Mesenchymal stem cell (in vitro differentiated cells and primary cell): ENCODE measurements around the gene FXYD5. TPM values are rescaled to one million over a fixed set of nuclear protein-coding genes. Genes with fewer than 3 reads are reported as not detected.

Source experiments
- DNase-seq: peaks from one replicate; pipeline ENCODE4 v3.0.0-alpha.2; 2013
- H2AFZ ChIP-seq: one replicate; pipeline ENCODE4 v1.6.1; 2013; ENCODE audit warnings: low read depth, mild to moderate bottlenecking, control low read depth, inconsistent platforms, low read length, moderate library complexity
- H2AK5ac ChIP-seq: 2 replicates; pipeline ENCODE4 v1.6.1; 2013; ENCODE audit warnings: low read length, moderate library complexity, mild to moderate bottlenecking, inconsistent platforms; ENCODE audit not compliant: severe bottlenecking
- H2BK120ac ChIP-seq: one replicate; pipeline ENCODE4 v1.6.1; 2013; ENCODE audit warnings: low read depth, mild to moderate bottlenecking, inconsistent platforms, low read length, moderate library complexity
- H2BK12ac ChIP-seq, 2 experiments: one replicate each; pipeline ENCODE4 v1.6.1; 2013; ENCODE audit warnings: inconsistent platforms in 2 of 2, low read length in 2 of 2, mild to moderate bottlenecking in 2 of 2, moderate library complexity in 2 of 2, control low read depth in 1 of 2
- H2BK15ac ChIP-seq: one replicate; pipeline ENCODE4 v1.6.1; 2013; ENCODE audit warnings: mild to moderate bottlenecking, low read depth, inconsistent platforms; ENCODE audit not compliant: poor library complexity, severe bottlenecking
- H2BK5ac ChIP-seq: 2 replicates; pipeline ENCODE4 v1.6.1; 2013; ENCODE audit warnings: low read depth, mild to moderate bottlenecking, low read length, control low read depth, inconsistent platforms; ENCODE audit not compliant: poor library complexity, severe bottlenecking
- H3K14ac ChIP-seq, 2 experiments: one replicate each; pipeline ENCODE4 v1.6.1; 2013; ENCODE audit warnings: inconsistent platforms in 2 of 2, low read length in 2 of 2, control low read depth in 1 of 2, mild to moderate bottlenecking in 1 of 2, moderate library complexity in 1 of 2
- H3K18ac ChIP-seq, 2 experiments: one replicate each; pipeline ENCODE4 v1.6.1; 2013; ENCODE audit warnings: inconsistent platforms in 2 of 2, low read length in 2 of 2, control low read depth in 1 of 2, low read depth in 1 of 2, mild to moderate bottlenecking in 1 of 2
- H3K23ac ChIP-seq, 2 experiments: one replicate each; pipeline ENCODE4 v1.6.1; 2013; ENCODE audit warnings: inconsistent platforms in 2 of 2, low read length in 2 of 2, mild to moderate bottlenecking in 2 of 2, moderate library complexity in 2 of 2, control low read depth in 1 of 2
- H3K27ac ChIP-seq: 2 replicates; pipeline ENCODE4 v1.5.1; 2013; ENCODE audit warnings: mild to moderate bottlenecking, moderate library complexity, low read length, control low read depth, inconsistent platforms; ENCODE audit not compliant: poor library complexity, severe bottlenecking
- H3K27me3 ChIP-seq, 2 experiments: 2 replicates each; pipeline versions ENCODE4 v1.6.1 to v1.7.0; 2013; ENCODE audit warnings: low read length in 2 of 2, mild to moderate bottlenecking in 2 of 2, moderate library complexity in 2 of 2, control low read depth in 1 of 2, inconsistent platforms in 1 of 2; ENCODE audit not compliant: control insufficient read depth in 1 of 2, insufficient read depth in 1 of 2
- H3K36me3 ChIP-seq, 2 experiments: 2 replicates each; pipeline versions ENCODE4 v1.6.1 to v1.7.0; 2013; ENCODE audit warnings: low read length in 2 of 2, control low read depth in 1 of 2, inconsistent platforms in 1 of 2, low read depth in 1 of 2, mild to moderate bottlenecking in 1 of 2; ENCODE audit not compliant: insufficient read depth in 2 of 2, control insufficient read depth in 1 of 2
- H3K4ac ChIP-seq, 2 experiments: one replicate each; pipeline ENCODE4 v1.6.1; 2013; ENCODE audit warnings: inconsistent platforms in 2 of 2, low read length in 2 of 2, mild to moderate bottlenecking in 2 of 2, moderate library complexity in 2 of 2, control low read depth in 1 of 2, low read depth in 1 of 2
- H3K4me1 ChIP-seq: 2 replicates; pipeline ENCODE4 v1.6.1; 2013; ENCODE audit warnings: low read depth, low read length, control low read depth; ENCODE audit not compliant: control insufficient read depth, insufficient read depth
- H3K4me2 ChIP-seq: 2 replicates; pipeline ENCODE4 v1.6.1; 2013; ENCODE audit warnings: low read length, mild to moderate bottlenecking, inconsistent platforms; ENCODE audit not compliant: poor library complexity, severe bottlenecking
- H3K4me3 ChIP-seq, 2 experiments: 2 replicates each; pipeline versions ENCODE4 v1.5.1 to v1.7.0; 2013; ENCODE audit warnings: low read length in 2 of 2, mild to moderate bottlenecking in 2 of 2, control low read depth in 1 of 2, low read depth in 1 of 2; ENCODE audit not compliant: insufficient read depth in 1 of 2
- H3K79me1 ChIP-seq: replicated peaks from 2 replicates; pipeline ENCODE4 v1.6.1; 2013; ENCODE audit warnings: mild to moderate bottlenecking, control low read depth, low read length, inconsistent platforms; ENCODE audit not compliant: poor library complexity, severe bottlenecking
- H3K9ac ChIP-seq: 2 replicates; pipeline ENCODE4 v1.7.0; 2013; ENCODE audit warnings: mild to moderate bottlenecking, low read length, moderate library complexity
- H3K9me3 ChIP-seq: 2 replicates; pipeline ENCODE4 v1.7.0; 2013; ENCODE audit warnings: mild to moderate bottlenecking, low read length; ENCODE audit not compliant: control insufficient read depth
- H4K8ac ChIP-seq: one replicate; pipeline ENCODE4 v1.6.1; 2013; ENCODE audit warnings: inconsistent platforms, mild to moderate bottlenecking, low read length, moderate library complexity
- H4K91ac ChIP-seq: one replicate; pipeline ENCODE4 v1.6.1; 2013; ENCODE audit warnings: mild to moderate bottlenecking, low read length, inconsistent platforms
- WGBS: methylation state at CpG from one replicate; pipeline ENCODE4 v1.1.7; 2013; ENCODE audit warnings: mixed read lengths; 5-methylcytosine and 5-hydroxymethylcytosine counted together
- small RNA-seq: library from polyadenylated mRNA; stranded (forward); fragments of <200 nt; extraction: miRNeasy Mini kit (QIAGEN cat#:217004); gene quantifications from one replicate; pipeline ENCODE3, GENCODE V24; 2013; ENCODE audit warnings: low read depth

Gene FXYD5

DNA sequence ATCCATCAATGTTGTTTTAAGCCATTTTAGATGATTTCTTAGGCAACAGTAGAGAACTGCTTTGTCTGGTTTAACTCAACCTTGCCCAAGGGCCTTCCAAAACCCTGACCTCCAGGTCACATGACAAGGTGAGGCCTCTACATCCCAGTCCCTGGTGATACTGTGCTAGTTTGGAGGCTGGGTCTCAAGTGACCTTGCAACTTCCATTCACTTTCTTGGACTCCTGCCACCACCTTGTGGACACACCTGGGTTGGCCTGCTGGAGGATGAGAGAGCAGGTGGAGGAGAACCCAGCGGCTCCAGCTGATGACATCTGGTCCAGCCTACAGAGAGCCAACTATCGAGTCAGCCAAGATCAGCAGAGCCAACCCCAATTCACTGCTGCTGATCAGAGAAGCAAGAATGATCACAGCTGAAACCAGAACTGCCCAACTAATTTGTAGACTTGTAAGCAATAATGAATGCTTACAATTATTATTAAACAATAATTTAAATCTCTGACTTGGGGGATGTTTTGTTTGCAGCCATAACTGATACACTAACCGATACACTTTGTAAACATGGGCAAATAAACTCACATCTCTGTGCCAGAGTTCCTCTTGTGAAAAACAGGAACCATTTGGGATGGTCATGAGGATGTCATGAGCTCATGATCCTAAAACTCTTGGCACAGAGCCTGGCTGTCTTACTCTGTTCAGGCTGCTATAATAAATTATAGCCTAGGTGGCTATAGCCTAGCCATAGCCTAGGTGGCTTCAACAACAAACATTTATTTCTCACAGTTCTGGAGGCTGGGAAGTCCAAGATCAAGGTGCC is 62.5 kb downstream of the FXYD5 start:
- H3K9ac ChIP-seq = no peak overlapping the region
- no peaks in the 10 kb centered on the region for H3K79me1 ChIP-seq
- no peak overlapping the region for H2AK5ac ChIP-seq

GRCh38 chr19:35217649-35217990 is 63.1 kb downstream of the FXYD5 start:
- Histone ChIP-seq H2BK120ac (no peak overlapping the region), H2AFZ (no peak overlapping the region), H2AK5ac (no peak overlapping the region), H3K4me3 (no peak overlapping the region), H3K23ac (no peak overlapping the region), H3K14ac (no peak overlapping the region), H3K27ac (no peak overlapping the region), H2BK12ac (no peak overlapping the region), H4K91ac (no peak overlapping the region), H3K36me3 (no peaks in the 10 kb centered on the region), H3K27me3 (no peaks in the 10 kb centered on the region), H3K4me1 (peaks cover 9% of the 10 kb centered on the region), H2BK5ac (no peak overlapping the region), H3K4me2 (no peak overlapping the region), H3K79me1 (no peaks in the 10 kb centered on the region), H3K18ac (no peak overlapping the region), H4K8ac (no peak overlapping the region), H2BK15ac (no peak overlapping the region), H3K4ac (no peak overlapping the region), H3K9ac (no peak overlapping the region), H3K9me3 (peaks cover 18% of the 10 kb centered on the region)
- no peak for DNase-seq

More for the DNA sequence above, 62.5 kb downstream of the FXYD5 start:
- no peak overlapping the region for H4K8ac ChIP-seq
- 73% methylated on average over 3 of the region's 3 CpGs for WGBS
- no peak overlapping the region for H3K27ac ChIP-seq
- H3K4me2 ChIP-seq = no peak overlapping the region
- no peak overlapping the region for H2AFZ ChIP-seq
- no peak overlapping the region for H3K14ac ChIP-seq
- no peak overlapping the region for H2BK5ac ChIP-seq
- H2BK15ac ChIP-seq = no peak overlapping the region
- peaks cover 16% of the 10 kb centered on the region for H3K9me3 ChIP-seq
- no peak overlapping the region for H2BK120ac ChIP-seq
- no peak overlapping the region for H3K4me3 ChIP-seq
- H3K4me1 ChIP-seq = peaks cover 9% of the 10 kb centered on the region
- H3K4ac ChIP-seq = no peak overlapping the region
- no peak overlapping the region for H4K91ac ChIP-seq
- no peaks in the 10 kb centered on the region for H3K36me3 ChIP-seq
- no peak overlapping the region for H2BK12ac ChIP-seq
- no peaks in the 10 kb centered on the region for H3K27me3 ChIP-seq
- no peak overlapping the region for H3K23ac ChIP-seq
- DNase-seq = no peak
- H3K18ac ChIP-seq = no peak overlapping the region

GRCh38 chr19:35219008-35219407 is 64.5 kb downstream of the FXYD5 start:
- H3K27ac ChIP-seq = no peak overlapping the region
- no peak overlapping the region for H4K8ac ChIP-seq
- no peak overlapping the region for H3K4me3 ChIP-seq
- H3K4me1 ChIP-seq = peaks cover 4% of the 10 kb centered on the region
- H3K36me3 ChIP-seq = no peaks in the 10 kb centered on the region
- no peak overlapping the region for H3K4ac ChIP-seq
- no peak overlapping the region for H2BK120ac ChIP-seq
- H4K91ac ChIP-seq = no peak overlapping the region
- H3K79me1 ChIP-seq = no peaks in the 10 kb centered on the region
- no peak overlapping the region for H3K4me2 ChIP-seq
- no peak for DNase-seq
- WGBS = no CpG with 5 or more reads among the region's 1 CpG
- no peak overlapping the region for H3K23ac ChIP-seq
- H3K27me3 ChIP-seq = peaks cover 0 to 3% of the 10 kb centered on the region in 2 experiments
- H2BK5ac ChIP-seq = no peak overlapping the region
- H2BK15ac ChIP-seq = no peak overlapping the region
- no peak overlapping the region for H3K14ac ChIP-seq
- H2BK12ac ChIP-seq = no peak overlapping the region
- H3K9me3 ChIP-seq = peaks cover 27% of the 10 kb centered on the region
- no peak overlapping the region for H2AK5ac ChIP-seq
- H3K18ac ChIP-seq = no peak overlapping the region
- H3K9ac ChIP-seq = no peak overlapping the region
- H2AFZ ChIP-seq = no peak overlapping the region

Small RNAs within 50 kb of the gene (small RNA-seq; reads per million reads assigned to genes)
- not detected for gene AC020907.2
